RWPE2 (cell line): ENCODE measurements around the gene FECH.
A peak's percentile ranks its signal among the peaks of the same experiment; 100 is the strongest.

Experiments used
- ATAC-seq: fragments of 200-7000 bp; cut with Tn5 transposase; 3 replicates; pipeline ENCODE4 v1.9.1; 2021; ENCODE audit warnings: low read depth
- DNase-seq: peaks from one replicate; pipeline ENCODE4 v3.0.0-alpha.2; 2020; ENCODE audit warnings: low spot score
- H3K27ac ChIP-seq: fragments of 450-650 bp; 2 replicates; pipeline ENCODE4 v1.5.1; 2017; ENCODE audit warnings: mild to moderate bottlenecking; ENCODE audit not compliant: poor library complexity, severe bottlenecking
- H3K27me3 ChIP-seq: fragments of 250-450 bp; sonication (Bioruptor Pico); 2 replicates; pipeline ENCODE4 v1.5.1; 2021; ENCODE audit warnings: mild to moderate bottlenecking, moderate library complexity; ENCODE audit not compliant: insufficient read depth, poor library complexity, severe bottlenecking
- H3K36me3 ChIP-seq: fragments of 250-450 bp; sonication (Bioruptor Pico); 2 replicates; pipeline ENCODE4 v1.5.1; 2020; ENCODE audit warnings: low read depth, mild to moderate bottlenecking, moderate library complexity
- H3K4me1 ChIP-seq: fragments of 250-450 bp; sonication (Bioruptor Pico); 2 replicates; pipeline ENCODE4 v1.5.1; 2021; ENCODE audit warnings: mild to moderate bottlenecking, moderate library complexity; ENCODE audit not compliant: insufficient read depth, poor library complexity, severe bottlenecking
- H3K4me3 ChIP-seq: fragments of 250-450 bp; sonication (Bioruptor Pico); 2 replicates; pipeline ENCODE4 v1.5.1; 2021; ENCODE audit warnings: mild to moderate bottlenecking, moderate library complexity; ENCODE audit not compliant: severe bottlenecking
- H3K9me3 ChIP-seq: fragments of 250-450 bp; sonication (Bioruptor Pico); 2 replicates; pipeline ENCODE4 v1.5.1; 2021; ENCODE audit warnings: mild to moderate bottlenecking, moderate library complexity; ENCODE audit not compliant: severe bottlenecking
- CTCF ChIP-seq: fragments of 450-650 bp; IDR thresholded peaks from one replicate; pipeline ENCODE4 v1.5.1; 2017; ENCODE audit warnings: mild to moderate bottlenecking, moderate library complexity; ENCODE audit not compliant: poor library complexity, severe bottlenecking

The FECH gene

GRCh38 chr18:57574866-57575265 lies 11.6 kb downstream of the FECH start:
- Histone ChIP-seq H3K27ac (no peak overlapping the region), H3K27me3 (no peaks in the 10 kb centered on the region), H3K4me3 (no peak overlapping the region), H3K36me3 (peaks cover 36% of the 10 kb centered on the region), H3K9me3 (no peaks in the 10 kb centered on the region), H3K4me1 (no peaks in the 10 kb centered on the region)
- ATAC-seq (no peak), DNase-seq (no peak)
- TF ChIP-seq CTCF, result no peak

- no peak for TF ChIP-seq CTCF
- ATAC-seq (no peak), DNase-seq (no peak)
- Histone ChIP-seq H3K36me3 (peaks cover 20% of the 10 kb centered on the region), H3K4me1 (no peaks in the 10 kb centered on the region), H3K27me3 (no peaks in the 10 kb centered on the region), H3K27ac (no peak overlapping the region), H3K9me3 (no peaks in the 10 kb centered on the region), H3K4me3 (no peak overlapping the region)
Measured at GRCh38 chr18:57570162-57570561, 16.3 kb downstream of the FECH start.

- Histone ChIP-seq H3K27ac (no peak overlapping the region), H3K4me1 (no peaks in the 10 kb centered on the region), H3K9me3 (no peaks in the 10 kb centered on the region), H3K4me3 (no peak overlapping the region), H3K36me3 (peaks cover 20% of the 10 kb centered on the region), H3K27me3 (no peaks in the 10 kb centered on the region)
- no peak for DNase-seq
- ATAC-seq, result no peak
- TF ChIP-seq CTCF, result no peak
Measured at GRCh38 chr18:57569133-57569532, 17.4 kb downstream of the FECH start.

GRCh38 chr18:57561728-57562423 lies 24.6 kb downstream of the FECH start:
- no peak overlapping the region for H3K4me3 ChIP-seq
- no peaks in the 10 kb centered on the region for H3K27me3 ChIP-seq
- no peak overlapping the region for H3K27ac ChIP-seq
- no peaks in the 10 kb centered on the region for H3K9me3 ChIP-seq
- ATAC-seq (0 out of 3 replicates have a peak, but pooled peaks have one; percentile 17), DNase-seq (no peak)
- TF ChIP-seq CTCF, result peak; percentile 93
- H3K4me1 ChIP-seq, result no peaks in the 10 kb centered on the region
- no peaks in the 10 kb centered on the region; the same call in 1 of the 2 replicates for H3K36me3 ChIP-seq

GRCh38 chr18:57561261-57561660 lies 25.2 kb downstream of the FECH start:
- no peak overlapping the region for H3K4me3 ChIP-seq
- no peaks in the 10 kb centered on the region for H3K27me3 ChIP-seq
- H3K36me3 ChIP-seq, result no peaks in the 10 kb centered on the region; the same call in 1 of the 2 replicates
- H3K27ac ChIP-seq, result no peak overlapping the region
- ATAC-seq (no peak), DNase-seq (no peak)
- H3K4me1 ChIP-seq, result no peaks in the 10 kb centered on the region
- no peaks in the 10 kb centered on the region for H3K9me3 ChIP-seq
- TF ChIP-seq CTCF, result no peak
